GM21737 (cell line): ENCODE measurements around the gene SUPT5H.

ENCODE experiments used
- ATAC-seq: cut with Tn5 transposase; IDR thresholded peaks from one replicate; pipeline ENCODE4 v1.9.1; 2021; ENCODE audit warnings: mild to moderate bottlenecking, moderate library complexity; ENCODE audit not compliant: unreplicated experiment

SUPT5H gene

GRCh38 chr19:39445196-39446111, at the start of gene SUPT5H:
Gene SUPT5H (plus strand): TSS chr19:39445582. CDS start chr19:39445891, 309 bp downstream.
- ATAC-seq, result peak; percentile 77

DNA sequence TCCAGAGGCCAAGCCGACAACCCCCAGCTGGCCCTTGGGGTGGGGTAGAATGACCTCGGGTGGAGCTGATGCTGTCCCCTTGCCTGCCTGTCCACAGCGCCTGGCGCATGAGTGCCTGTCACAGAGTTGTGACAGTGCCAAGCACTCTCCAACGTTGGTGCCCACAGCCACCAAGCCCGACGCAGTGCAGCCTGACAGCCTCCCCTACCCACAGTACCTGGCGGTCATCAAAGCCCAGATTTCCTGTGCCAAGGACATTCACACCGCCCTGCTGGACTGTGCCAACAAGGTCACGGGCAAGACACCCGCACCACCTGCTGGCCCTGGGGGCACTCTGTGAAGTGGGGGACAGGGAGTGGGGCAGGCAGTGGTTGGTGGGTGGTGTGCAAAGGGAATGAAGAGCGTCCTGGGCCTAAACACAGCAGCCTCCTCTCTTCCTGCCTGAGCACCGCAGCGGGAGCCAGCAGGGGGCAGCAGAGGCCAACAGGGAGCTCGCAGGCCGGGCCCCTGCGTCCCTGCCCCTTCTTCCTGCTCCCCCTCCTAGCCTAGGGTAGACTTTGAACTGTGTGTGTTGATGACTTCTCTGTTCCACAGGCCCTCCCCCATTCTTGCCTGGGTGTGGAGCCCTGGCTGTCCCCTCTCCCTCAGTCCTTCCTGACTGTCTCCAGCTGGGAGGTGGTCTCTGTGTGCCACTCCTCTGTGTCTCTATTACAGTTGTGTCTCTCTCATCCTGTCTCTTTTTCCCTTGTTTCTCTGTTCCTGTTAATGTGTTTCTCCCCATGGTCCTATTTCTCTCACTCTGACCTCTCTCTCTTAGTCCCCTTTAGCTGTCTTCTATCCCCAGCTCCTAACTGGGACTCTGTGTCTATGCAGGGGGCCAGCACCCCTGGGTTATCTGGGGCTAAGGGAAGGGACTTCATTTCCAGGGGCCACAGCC, 47.8 kb upstream of the SUPT5H start:
- peak; percentile 35 for ATAC-seq

DNA sequence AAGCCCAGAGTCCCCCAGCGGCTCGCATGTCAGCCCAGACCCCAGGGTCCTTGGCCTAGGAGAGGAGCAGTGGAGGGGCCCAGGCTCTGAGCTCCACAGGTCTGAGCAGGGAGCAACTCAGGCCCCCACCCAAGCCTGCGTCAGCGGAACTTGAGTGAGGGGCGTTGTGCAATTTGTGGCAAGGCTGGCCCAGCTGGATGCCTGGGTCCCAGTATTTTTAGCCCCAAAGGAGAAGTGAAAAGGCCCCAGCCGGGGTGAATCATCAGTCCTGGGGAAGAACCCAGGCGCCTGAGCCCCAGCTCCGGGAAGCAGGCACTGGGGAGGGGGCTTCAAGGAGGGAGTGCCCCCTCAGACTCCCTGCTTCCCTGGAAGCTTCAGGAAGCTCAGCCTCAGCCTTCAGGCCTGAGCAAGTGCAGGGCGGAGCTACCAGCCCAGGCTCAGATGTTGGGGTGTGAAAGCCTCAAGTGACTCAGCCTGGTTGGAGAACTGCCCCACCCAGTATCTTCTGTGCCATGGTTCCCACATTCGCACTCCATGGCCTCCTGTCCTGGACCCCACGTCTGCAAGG, 47.0 kb upstream of the SUPT5H start:
- ATAC-seq, result no peak

GRCh38 chr19:39399668-39400050, 45.7 kb upstream of the SUPT5H start:
- ATAC-seq, result no peak

DNA sequence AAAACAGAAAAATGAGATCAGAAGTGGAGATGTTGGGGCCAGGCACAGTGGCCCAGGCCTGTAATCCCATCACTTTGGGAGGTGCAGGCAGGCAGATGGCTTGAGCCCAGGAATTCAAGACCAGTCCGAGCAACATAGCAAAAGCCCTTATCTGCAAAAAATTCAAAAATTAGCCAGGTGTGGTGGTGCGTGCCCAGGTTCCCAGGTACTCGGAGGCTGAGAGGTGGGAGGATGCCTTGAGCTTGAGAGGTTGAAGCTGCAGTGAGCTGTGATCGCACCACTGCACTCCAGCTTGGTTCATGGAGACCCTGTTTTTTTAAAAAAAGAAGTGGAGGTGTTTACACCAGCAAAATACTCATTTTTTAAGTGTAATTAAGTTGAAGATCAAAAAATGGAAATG, 45.3 kb upstream of the SUPT5H start:
- no peak for ATAC-seq

DNA sequence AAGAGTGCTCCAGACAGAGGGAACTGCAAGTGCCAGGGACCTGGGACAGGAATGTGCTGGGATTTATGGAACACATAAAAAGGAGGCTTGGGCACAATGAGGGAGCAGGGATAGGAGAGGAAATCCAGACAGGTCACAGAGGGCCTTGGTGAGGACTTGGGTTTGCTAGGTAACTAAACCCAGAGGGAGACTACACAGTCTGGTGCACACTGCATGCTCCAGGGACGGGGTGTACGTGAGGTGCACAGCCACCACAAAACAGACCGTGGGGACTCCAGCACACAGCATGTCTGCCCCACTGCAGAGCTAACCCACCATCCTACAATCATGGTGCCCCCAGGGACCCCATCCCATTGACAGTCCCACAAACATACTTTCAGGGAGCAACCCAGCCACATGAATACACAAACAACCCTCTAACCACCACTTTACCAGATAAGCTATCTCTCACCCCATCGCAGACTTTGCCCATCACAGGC, 44.3 kb upstream of the SUPT5H start:
- ATAC-seq, result no peak

GRCh38 chr19:39401549-39402345, 43.6 kb upstream of the SUPT5H start:
- peak; percentile 19 for ATAC-seq

DNA sequence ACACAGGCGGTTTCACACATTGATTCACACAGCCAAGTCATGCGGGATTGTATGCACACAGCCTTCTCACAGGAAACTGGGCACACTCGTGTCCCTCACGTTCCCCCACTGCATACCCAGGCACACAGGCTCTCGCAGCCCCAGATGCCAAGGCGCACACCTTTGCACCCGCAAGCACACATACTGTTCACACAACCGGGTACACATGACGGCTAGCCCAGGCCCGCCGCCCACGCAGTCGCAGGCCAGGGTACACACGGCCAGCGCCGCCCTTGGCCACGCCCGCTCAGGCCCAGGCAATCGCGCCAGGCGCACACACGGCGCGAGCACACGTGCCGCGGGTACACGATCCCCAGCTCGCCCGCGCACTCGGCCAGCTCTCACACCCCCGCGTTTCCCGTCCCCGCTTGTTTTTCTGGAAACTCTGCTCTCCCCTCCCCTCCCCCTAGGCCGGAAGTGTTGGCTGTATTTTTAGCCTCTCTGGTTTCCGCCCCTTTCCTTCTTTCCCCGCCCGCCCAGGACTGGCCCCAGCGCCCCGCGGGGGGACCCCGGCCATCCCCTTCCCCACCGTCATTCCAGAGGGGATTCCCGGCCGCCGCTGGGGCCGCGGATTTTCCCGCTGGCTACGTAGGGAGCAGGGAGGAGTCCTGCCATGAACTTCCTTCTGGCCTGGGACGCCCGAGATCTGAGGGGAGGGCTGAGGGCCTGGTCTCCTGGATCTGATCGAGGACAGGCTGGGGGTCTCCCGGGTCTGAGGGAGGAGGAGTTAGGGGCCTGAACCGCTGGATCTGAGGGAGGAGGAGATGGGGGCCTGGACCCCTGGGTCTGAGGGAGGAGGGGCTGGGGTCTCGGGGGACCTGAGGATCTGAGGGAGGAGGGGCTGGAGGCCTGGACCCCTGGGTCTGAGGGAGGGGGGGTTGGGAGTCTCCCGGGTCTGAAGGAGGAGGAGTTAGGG, 42.8 kb upstream of the SUPT5H start:
- peak; percentile 18 for ATAC-seq

GRCh38 chr19:39403331-39404312, 41.8 kb upstream of the SUPT5H start:
- no peak for ATAC-seq

DNA sequence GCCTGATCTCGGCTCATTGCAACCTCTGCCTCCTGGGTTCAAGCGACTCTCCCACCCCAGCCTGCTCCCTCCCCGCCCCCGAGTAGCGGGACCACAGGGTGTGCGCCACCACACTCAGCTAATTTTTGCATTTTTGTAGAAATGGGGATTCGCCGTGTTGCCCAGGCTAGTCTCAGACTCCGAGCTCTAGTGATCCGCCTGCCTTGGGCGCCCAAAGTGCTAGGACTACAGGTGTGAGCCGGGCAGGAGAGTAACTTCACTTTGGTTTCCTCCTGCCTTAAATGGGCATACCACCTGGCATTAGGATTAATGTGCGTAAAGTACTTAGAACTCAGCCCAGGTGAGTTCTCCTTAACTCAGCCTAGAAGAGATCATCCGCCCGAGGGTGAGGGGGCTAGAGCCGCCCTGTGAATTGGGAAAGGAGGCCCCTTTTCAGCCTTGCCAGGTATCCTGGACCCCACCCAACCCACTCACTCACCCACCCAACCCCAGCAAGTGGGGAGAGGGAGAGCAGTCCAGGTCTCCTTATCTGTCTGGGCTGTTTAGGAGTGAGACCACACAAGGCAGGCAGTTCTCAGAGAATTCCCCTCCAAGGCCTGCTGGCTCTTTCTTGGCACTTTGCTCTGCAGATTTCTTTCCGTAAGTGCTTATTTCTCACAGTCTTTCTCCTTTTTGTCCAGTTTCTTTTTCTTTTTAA, 40.0 kb upstream of the SUPT5H start:
- ATAC-seq, result no peak

DNA sequence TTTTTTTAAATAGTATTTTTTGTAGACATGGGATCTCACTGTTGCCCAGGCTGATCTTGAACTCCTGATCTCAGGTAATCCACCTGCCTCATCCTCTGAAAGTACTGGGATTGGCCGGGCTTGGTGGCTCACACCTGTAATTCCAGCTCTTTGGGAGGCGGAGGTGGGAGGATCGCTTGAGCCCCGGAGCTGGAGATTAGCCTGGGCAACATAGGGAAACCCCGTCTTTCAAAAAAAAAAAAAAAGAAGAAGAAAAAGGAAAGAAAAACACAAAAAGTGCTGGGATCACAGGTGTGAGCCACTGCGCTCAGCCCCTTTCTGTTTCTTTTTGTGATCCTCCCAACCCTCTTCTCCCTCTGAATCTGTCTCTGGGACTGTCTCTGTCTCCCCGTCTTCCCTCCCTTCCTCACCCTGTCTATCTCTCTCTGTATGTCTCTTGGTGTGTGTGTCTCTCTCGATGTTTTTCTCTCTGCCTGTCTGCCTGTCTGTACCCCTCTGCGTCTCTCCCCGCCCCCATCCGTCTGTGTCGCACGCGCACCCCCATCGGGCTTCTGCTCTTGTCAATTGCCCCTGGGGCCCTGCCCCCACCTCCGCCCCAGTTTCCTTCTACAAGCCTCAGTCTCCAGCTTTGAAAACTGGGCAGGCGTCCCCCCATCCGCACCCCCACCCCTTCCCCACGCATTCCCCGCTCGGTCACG, 39.3 kb upstream of the SUPT5H start:
- ATAC-seq, result no peak

DNA sequence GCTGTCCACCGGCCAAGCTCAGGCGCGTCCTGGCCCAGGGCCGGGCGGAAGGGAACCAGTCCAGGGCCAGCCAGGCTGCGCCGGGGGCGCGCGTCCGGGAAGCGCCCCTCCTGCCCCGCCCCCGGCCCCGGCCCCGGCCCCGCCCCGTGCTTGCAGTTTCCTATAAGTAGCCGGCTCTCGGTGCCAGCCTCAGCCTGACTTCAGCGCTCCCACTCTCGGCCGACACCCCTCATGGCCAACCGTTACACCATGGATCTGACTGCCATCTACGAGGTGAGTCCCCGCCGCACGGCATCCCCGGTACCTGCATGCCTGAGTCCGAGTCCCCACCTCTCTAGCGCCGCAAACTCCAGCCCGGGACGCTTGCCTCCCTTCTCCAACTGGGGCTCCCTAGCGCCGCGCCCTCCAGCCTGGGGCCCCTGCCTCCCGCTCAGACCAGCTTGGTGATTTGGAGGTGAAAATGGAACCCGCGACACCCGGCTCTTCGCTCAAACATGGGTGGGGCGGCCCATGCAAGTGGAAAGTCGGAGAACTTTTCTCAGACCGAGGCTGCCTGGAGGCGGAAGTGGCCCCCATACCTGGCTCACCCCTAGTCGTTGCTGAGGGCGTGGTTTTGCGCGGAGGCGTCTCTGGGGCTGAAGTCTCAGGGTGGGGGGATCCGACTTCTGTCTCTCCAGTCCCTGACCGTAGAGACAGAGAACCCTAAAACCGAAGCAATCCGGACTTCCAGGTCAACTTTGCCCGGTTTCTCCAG, 38.5 kb upstream of the SUPT5H start, which contains the start of gene ZFP36:
TSS of gene ZFP36 (plus strand) at position 192 of the 754 bp plus-strand sequence. CDS start at position 250, 58 bp downstream.
- peak; percentile 11 for ATAC-seq

GRCh38 chr19:39407410-39407659, 38.0 kb upstream of the SUPT5H start:
- no peak for ATAC-seq

DNA sequence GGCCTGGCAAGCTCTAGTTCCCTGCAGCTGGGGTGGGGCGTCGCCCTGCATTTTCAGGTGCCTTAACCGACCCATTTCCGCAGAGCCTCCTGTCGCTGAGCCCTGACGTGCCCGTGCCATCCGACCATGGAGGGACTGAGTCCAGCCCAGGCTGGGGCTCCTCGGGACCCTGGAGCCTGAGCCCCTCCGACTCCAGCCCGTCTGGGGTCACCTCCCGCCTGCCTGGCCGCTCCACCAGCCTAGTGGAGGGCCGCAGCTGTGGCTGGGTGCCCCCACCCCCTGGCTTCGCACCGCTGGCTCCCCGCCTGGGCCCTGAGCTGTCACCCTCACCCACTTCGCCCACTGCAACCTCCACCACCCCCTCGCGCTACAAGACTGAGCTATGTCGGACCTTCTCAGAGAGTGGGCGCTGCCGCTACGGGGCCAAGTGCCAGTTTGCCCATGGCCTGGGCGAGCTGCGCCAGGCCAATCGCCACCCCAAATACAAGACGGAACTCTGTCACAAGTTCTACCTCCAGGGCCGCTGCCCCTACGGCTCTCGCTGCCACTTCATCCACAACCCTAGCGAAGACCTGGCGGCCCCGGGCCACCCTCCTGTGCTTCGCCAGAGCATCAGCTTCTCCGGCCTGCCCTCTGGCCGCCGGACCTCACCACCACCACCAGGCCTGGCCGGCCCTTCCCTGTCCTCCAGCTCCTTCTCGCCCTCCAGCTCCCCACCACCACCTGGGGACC, 37.6 kb upstream of the SUPT5H start:
- ATAC-seq, result no peak

GRCh38 chr19:39408392-39409207, 36.8 kb upstream of the SUPT5H start:
- no peak for ATAC-seq
